Lower leg skin (tissue), 3 donors: ENCODE measurements around the gene ZNF672.
"Not testable (repeated sequence)": the region's sequence is repeated elsewhere in the genome, so short reads cannot be mapped to it uniquely, and the experiment has no call there.

Source experiments
- CTCF ChIP-seq, 3 donors: fragments of 450-650 bp; IDR thresholded peaks; one replicate each; pipeline ENCODE4 v1.5.1; 2016; ENCODE audit warnings: antibody characterized with exemption in 3 of 3, mild to moderate bottlenecking in 3 of 3, moderate library complexity in 2 of 3
- POLR2A ChIP-seq, 2 donors: fragments of 450-650 bp; IDR thresholded peaks; one replicate each; pipeline ENCODE4 v1.6.1; 2016 to 2017; ENCODE audit warnings: antibody characterized with exemption in 2 of 2, mild to moderate bottlenecking in 1 of 2, moderate library complexity in 1 of 2

- not testable (repeated sequence) for TF ChIP-seq POLR2A, CTCF (IDR thresholded peaks at IDR 0.05)
These were observed 51.9 kb downstream of the ZNF672 start for GRCh38 chr1:248889914-248890243.
